ENCODE measurements around the gene ITGB1. TPM values are rescaled to one million over a fixed set of nuclear protein-coding genes. Genes with fewer than 3 reads are reported as not detected.

ITGB1 gene
- total and polyA plus RNA-seq, 9 of the 15 experiments (the other 6 are each of a cell fraction or from before 2014, with no cell fraction given), result 40.2 to 194 (median 155) TPM

GRCh38 chr10:32888161-32888927 is 69.7 kb downstream of the ITGB1 start:
- in situ Hi-C loops (cut with MboI) (no loop called here), intact Hi-C loops (cut with micrococcal nuclease) (no loop called here)
- Histone ChIP-seq H3K4me3 (no peak overlapping the region), H3K4me2 (ENCODE audit: insufficient read depth, low read length) (no peak overlapping the region), H3K4me1 (replicated peaks in 1 of 2; ENCODE audit: control insufficient read depth in 2 of 2, insufficient read depth in 2 of 2, low read length in 2 of 2) (no peaks in the 10 kb centered on the region; a peak in 1 of 5 replicates), H2AFZ (ENCODE audit: low read depth, low read length) (peak overlapping the region; percentile 21; the same call in 1 of the 2 replicates), H3K36me3 (ENCODE audit: control insufficient read depth, insufficient read depth, low read length) (no peaks in the 10 kb centered on the region), H3K9ac (ENCODE audit: insufficient read depth in 1 of 2, low read depth in 2 of 2, low read length in 2 of 2) (no peak overlapping the region), H4K20me1 (replicated peaks; ENCODE audit: control insufficient read depth, insufficient read depth, low read length) (no peaks in the 10 kb centered on the region), H3K27me3 (ENCODE audit: control insufficient read depth in 2 of 2, insufficient read depth in 2 of 2, low read length in 2 of 2) (no peaks in the 10 kb centered on the region; a peak in 2 of 5 replicates), H3K27ac (ENCODE audit: extremely low read depth, low read depth, low read length) (no peak overlapping the region), H3K9me3 (replicated peaks; ENCODE audit: control insufficient read depth, insufficient read depth, low read depth, low read length) (no peaks in the 10 kb centered on the region), H3K9me1 (ENCODE audit: control insufficient read depth, insufficient read depth, low read length) (no peaks in the 10 kb centered on the region), H3K79me2 (ENCODE audit: control insufficient read depth, insufficient read depth, low read length) (no peaks in the 10 kb centered on the region)
- no TSS peak for BruUV-seq (replicated peaks)
- TF ChIP-seq ZBTB7A (IDR thresholded peaks at IDR 0.05; ENCODE audit: borderline replicate concordance, control insufficient read depth, low read depth, low read length), result no peak
- no peak for TF ChIP-seq RNF219 (CRISPR knock-in tag; IDR thresholded peaks at IDR 0.05)
- no peak for TF ChIP-seq ELF4 (CRISPR knock-in tag; IDR thresholded peaks at IDR 0.05)
- TF ChIP-seq MTA3 (IDR thresholded peaks at IDR 0.05; ENCODE audit: borderline replicate concordance), result no peak
- TF ChIP-seq TEAD1 (CRISPR knock-in tag; IDR thresholded peaks at IDR 0.05), result no peak
- TF ChIP-seq ADNP (tag; IDR thresholded peaks at IDR 0.05), result no peak
- no peak for TF ChIP-seq MTA1 (IDR thresholded peaks at IDR 0.05; ENCODE audit: borderline replicate concordance)
- no peak for TF ChIP-seq CTBP1 (IDR thresholded peaks at IDR 0.05; ENCODE audit: borderline replicate concordance)
- POLR2A ChIA-PET, result no interaction called here
- ATAC-seq (peak; percentile 12; the same call in 1 of the 3 replicates), DNase-seq (ENCODE audit: extremely low read depth in 1 of 4, low spot score in 3 of 4) (no peak), FAIRE-seq (no peak)
- CTCF ChIA-PET (ENCODE audit: low intra/inter-chr PET ratio), result no interaction called here
- WGBS (ENCODE audit: insufficient coverage, low coverage, missing lambda C conversion rate), result 15% methylated on average over 11 of the region's 11 CpGs
